HG02885 (cell line): ENCODE measurements around the gene MIEF2.
A peak's percentile ranks its signal among the peaks of the same experiment; 100 is the strongest.
"Not testable (repeated sequence)": the region's sequence is repeated elsewhere in the genome, so short reads cannot be mapped to it uniquely, and the experiment has no call there.

Experiments used
- ATAC-seq: cut with Tn5 transposase; IDR thresholded peaks from one replicate; pipeline ENCODE4 v1.9.1; 2021; ENCODE audit warnings: mild to moderate bottlenecking; ENCODE audit not compliant: unreplicated experiment, poor library complexity

MIEF2 gene

GRCh38 chr17:18260332-18261145 is at the start of gene MIEF2:
Gene MIEF2, plus strand, starts transcription at chr17:18260662. Its CDS starts 2,059 bp downstream, at chr17:18262721.
- peak; percentile 80 for ATAC-seq

- ATAC-seq: no peak
Observed at GRCh38 chr17:18213666-18214270, 46.7 kb upstream of the MIEF2 start.

- ATAC-seq: not testable (repeated sequence)
Observed at GRCh38 chr17:18216906-18217305, 43.6 kb upstream of the MIEF2 start.

GRCh38 chr17:18217412-18218015 is 42.9 kb upstream of the MIEF2 start:
- no peak for ATAC-seq

- ATAC-seq: no peak
Observed at GRCh38 chr17:18218756-18219415, 41.6 kb upstream of the MIEF2 start.

GRCh38 chr17:18224053-18224386 is 36.4 kb upstream of the MIEF2 start:
- ATAC-seq: no peak

GRCh38 chr17:18224387-18225120 is 35.9 kb upstream of the MIEF2 start:
- ATAC-seq: no peak

- ATAC-seq: peak; percentile 91
Observed at GRCh38 chr17:18225121-18225641, 35.3 kb upstream of the MIEF2 start, which contains the start of gene LLGL1. Gene LLGL1, plus strand, starts transcription at chr17:18225635. Its CDS starts 48 bp downstream, at chr17:18225683.

GRCh38 chr17:18225642-18226283 is 34.7 kb upstream of the MIEF2 start:
- ATAC-seq: peak; percentile 24

- no peak for ATAC-seq
Observed at GRCh38 chr17:18226284-18226945, 34.0 kb upstream of the MIEF2 start.

- no peak for ATAC-seq
Observed at GRCh38 chr17:18227635-18228034, 32.8 kb upstream of the MIEF2 start.

GRCh38 chr17:18228176-18228682 is 32.2 kb upstream of the MIEF2 start:
- no peak for ATAC-seq

GRCh38 chr17:18229254-18229653 is 31.2 kb upstream of the MIEF2 start:
- ATAC-seq: no peak

GRCh38 chr17:18229771-18230170 is 30.7 kb upstream of the MIEF2 start:
- no peak for ATAC-seq

- ATAC-seq: no peak
Observed at GRCh38 chr17:18230288-18231141, 29.9 kb upstream of the MIEF2 start.

- no peak for ATAC-seq
Observed at GRCh38 chr17:18231164-18231563, 29.3 kb upstream of the MIEF2 start.

- ATAC-seq: no peak
Observed at GRCh38 chr17:18233803-18234518, 26.5 kb upstream of the MIEF2 start.
